Measurements from ENCODE around the gene CLUH.

GRCh38 chr17:2716649-2717048 is 5.1 kb upstream of the CLUH start:
- TF ChIP-seq, protein P1, sequence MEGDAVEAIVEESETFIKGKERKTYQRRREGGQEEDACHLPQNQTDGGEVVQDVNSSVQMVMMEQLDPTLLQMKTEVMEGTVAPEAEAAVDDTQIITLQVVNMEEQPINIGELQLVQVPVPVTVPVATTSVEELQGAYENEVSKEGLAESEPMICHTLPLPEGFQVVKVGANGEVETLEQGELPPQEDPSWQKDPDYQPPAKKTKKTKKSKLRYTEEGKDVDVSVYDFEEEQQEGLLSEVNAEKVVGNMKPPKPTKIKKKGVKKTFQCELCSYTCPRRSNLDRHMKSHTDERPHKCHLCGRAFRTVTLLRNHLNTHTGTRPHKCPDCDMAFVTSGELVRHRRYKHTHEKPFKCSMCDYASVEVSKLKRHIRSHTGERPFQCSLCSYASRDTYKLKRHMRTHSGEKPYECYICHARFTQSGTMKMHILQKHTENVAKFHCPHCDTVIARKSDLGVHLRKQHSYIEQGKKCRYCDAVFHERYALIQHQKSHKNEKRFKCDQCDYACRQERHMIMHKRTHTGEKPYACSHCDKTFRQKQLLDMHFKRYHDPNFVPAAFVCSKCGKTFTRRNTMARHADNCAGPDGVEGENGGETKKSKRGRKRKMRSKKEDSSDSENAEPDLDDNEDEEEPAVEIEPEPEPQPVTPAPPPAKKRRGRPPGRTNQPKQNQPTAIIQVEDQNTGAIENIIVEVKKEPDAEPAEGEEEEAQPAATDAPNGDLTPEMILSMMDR (IDR thresholded peaks at IDR 0.05) = no peak
- TF ChIP-seq EP300 (IDR thresholded peaks at IDR 0.05) (no peak), POLR2AphosphoS5 (IDR thresholded peaks at IDR 0.05) (no peak), POLR2A (IDR thresholded peaks at IDR 0.05) (no peak)
